Measurements from ENCODE around the gene GRM1.

DNA sequence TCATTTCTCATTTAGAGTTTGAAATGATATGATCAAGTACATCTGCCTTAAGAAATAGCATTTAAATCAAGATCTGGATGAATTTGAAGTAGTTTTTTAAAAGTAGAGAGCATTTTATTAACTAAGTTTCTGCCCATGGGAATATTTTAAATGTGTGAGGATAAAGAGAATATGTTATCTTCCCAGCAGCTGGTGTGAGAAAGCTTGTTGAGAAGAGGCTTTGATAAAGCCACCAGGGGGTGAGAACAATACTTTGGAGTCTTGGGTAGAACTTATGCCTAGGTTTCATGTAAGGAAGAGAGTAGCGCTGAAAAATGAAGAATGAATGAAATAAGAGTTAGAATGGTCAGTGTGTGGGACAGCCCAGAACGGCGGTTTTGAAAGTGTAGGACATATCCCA lies 190.2 kb downstream of the GRM1 start:
- TF ChIP-seq, protein P1, sequence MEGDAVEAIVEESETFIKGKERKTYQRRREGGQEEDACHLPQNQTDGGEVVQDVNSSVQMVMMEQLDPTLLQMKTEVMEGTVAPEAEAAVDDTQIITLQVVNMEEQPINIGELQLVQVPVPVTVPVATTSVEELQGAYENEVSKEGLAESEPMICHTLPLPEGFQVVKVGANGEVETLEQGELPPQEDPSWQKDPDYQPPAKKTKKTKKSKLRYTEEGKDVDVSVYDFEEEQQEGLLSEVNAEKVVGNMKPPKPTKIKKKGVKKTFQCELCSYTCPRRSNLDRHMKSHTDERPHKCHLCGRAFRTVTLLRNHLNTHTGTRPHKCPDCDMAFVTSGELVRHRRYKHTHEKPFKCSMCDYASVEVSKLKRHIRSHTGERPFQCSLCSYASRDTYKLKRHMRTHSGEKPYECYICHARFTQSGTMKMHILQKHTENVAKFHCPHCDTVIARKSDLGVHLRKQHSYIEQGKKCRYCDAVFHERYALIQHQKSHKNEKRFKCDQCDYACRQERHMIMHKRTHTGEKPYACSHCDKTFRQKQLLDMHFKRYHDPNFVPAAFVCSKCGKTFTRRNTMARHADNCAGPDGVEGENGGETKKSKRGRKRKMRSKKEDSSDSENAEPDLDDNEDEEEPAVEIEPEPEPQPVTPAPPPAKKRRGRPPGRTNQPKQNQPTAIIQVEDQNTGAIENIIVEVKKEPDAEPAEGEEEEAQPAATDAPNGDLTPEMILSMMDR (IDR thresholded peaks at IDR 0.05; ENCODE audit: borderline replicate concordance, extremely low read depth, low read length, poor library complexity, severe bottlenecking), result no peak
- no peak for TF ChIP-seq EZH2 (IDR thresholded peaks at IDR 0.05; ENCODE audit: borderline replicate concordance, low read depth, low read length, severe bottlenecking)

All from DND-41 (cell line).